Measurements from ENCODE around the gene SPDYE8. TPM values are rescaled to one million over a fixed set of nuclear protein-coding genes. Genes with fewer than 3 reads are reported as not detected.

Gene SPDYE8, protein sequence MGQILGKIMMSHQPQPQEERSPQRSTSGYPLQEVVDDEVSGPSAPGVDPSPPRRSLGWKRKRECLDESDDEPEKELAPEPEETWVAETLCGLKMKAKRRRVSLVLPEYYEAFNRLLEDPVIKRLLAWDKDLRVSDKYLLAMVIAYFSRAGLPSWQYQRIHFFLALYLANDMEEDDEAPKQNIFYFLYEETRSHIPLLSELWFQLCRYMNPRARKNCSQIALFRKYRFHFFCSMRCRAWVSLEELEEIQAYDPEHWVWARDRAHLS
- total RNA-seq (2022; extraction: Qiagen RNA extraction) = not detected in 5 replicates

DNA sequence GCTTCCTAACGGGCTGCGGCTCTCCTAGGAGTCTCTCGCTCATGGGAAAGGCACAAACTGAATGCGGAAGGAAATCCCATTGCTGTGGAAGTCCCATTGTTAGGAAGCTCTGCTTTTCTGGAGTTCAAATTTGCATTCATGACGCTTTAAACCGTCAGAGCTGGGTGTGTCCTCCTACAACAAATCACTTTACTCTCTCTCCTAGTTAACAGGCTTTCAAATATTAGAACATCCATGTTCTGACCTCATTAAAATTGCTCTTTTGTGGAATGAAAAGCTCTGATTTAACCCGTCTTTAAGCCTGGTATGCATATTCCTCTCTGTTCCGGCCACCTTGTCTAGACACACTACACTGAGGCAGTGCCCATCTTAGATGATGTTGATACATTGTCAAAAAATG lies at the start of gene SPDYE8:
TSS of gene SPDYE8 (minus strand) at position 101 of the 400 bp plus-strand sequence. CDS start 1,800 bp downstream, outside the sequence.

GRCh38 chr7:73057811-73058210 lies 28.2 kb upstream of the SPDYE8 start, which contains the start of gene SPDYE11:
SPDYE11 (minus strand) TSS chr7:73057911; CDS start chr7:73056111, 1,800 bp downstream.

Other genes with a start within 250 kb of the SPDYE8 start
- gene TYW1B, start 201.6 kb downstream of the SPDYE8 start, total RNA-seq (2022; extraction: Qiagen RNA extraction) = 2.6 to 3.0 TPM (median 2.7 TPM) in 5 replicates
- 32.8 to 42.6 TPM (median 40.1 TPM) in 5 replicates for gene POM121, start 104.7 kb downstream of the SPDYE8 start, total RNA-seq (2022; extraction: Qiagen RNA extraction)
- 0.20 to 0.61 TPM (median 0.47 TPM) in 5 replicates for gene TRIM74, start 60.3 kb downstream of the SPDYE8 start, total RNA-seq (2022; extraction: Qiagen RNA extraction)
- not detected in 5 replicates for gene SPDYE11, start 28.1 kb upstream of the SPDYE8 start, total RNA-seq (2022; extraction: Qiagen RNA extraction)
- not detected in 5 replicates for gene SPDYE9, start 56.3 kb upstream of the SPDYE8 start, total RNA-seq (2022; extraction: Qiagen RNA extraction)